ENCODE results near the gene KRT33B. TPM values are rescaled to one million over a fixed set of nuclear protein-coding genes. Genes with fewer than 3 reads are reported as not detected.

Gene KRT33B
- total RNA-seq, 1 donor from 2014 or later = not detected

DNA sequence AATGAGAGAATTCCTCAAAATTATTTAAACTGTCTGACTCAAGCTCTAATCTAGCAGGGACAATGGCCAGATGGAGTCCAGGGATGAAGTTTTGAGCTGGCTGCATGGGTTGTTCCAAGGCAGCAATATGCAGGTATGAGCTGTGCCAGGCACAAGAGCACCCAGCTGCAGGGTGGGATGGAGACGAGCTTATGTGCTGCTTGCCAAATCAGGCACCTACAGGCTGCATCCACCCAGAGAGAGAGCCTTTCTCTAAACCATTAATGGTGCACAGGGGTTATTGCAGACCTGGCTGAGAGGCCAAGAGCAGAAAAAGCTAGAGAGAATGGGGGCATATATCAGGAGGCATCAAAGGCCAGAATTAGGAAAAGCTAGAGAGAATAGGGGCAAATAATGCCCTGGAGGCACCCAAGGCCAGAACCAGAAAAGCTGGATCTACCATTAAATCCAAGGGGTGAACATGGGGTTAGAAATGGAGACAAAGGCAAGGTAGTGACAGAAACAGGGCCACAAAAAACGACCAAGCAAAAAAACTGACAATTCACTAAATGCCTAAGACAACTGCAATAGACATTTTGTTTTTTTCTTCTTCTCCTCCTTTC, 29.9 kb downstream of the KRT33B start:
- Histone ChIP-seq H3K36me3 (ENCODE audit: control insufficient read depth in 3 of 3, insufficient read depth in 3 of 3, low read length in 3 of 3) (no peaks in the 10 kb centered on the region), H3K27me3 (ENCODE audit: control insufficient read depth in 3 of 3, insufficient read depth in 3 of 3, low read length in 3 of 3) (peaks cover 0 to 5% (median 4%) of the 10 kb centered on the region in 3 donors)

DNA sequence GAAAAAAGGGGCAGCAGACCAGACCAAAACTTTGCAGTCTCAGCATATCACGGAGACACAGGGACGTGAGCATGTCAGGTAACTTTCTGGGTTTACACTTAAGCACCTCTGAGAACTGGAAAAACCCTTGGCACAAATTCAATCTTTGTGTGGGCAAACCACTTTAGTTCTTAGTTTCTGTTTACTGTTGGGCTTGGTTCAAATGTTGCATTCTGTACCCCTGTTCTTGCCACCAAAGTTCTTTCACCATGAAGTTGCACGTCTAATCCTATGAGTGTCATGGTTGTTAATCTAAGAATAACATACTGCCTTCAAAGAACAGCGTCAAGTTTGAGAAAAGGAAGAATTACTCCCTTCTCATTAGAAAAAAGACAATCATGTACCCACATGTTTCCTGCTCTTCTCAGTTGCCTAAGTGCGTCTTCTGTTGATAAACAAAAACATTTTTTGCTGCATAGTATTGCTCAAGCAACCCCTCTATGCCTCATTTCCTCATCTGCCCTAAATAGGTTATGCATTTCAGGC, 30.6 kb downstream of the KRT33B start:
- Histone ChIP-seq H3K27me3 (ENCODE audit: control insufficient read depth in 3 of 3, insufficient read depth in 3 of 3, low read length in 3 of 3) (peaks cover 0 to 7% (median 5%) of the 10 kb centered on the region in 3 donors), H3K9me3 (ENCODE audit: control insufficient read depth in 3 of 3, low read length in 3 of 3) (no peaks in the 10 kb centered on the region), H3K27ac (ENCODE audit: low read depth, low read length) (no peak overlapping the region), H3K4me1 (ENCODE audit: control insufficient read depth in 3 of 3, insufficient read depth in 3 of 3, low read length in 3 of 3) (peaks cover 0 to 3% (median 0%) of the 10 kb centered on the region in 3 donors), H3K9ac (ENCODE audit: low read depth in 1 of 3, low read length in 3 of 3) (no peak overlapping the region), H3K36me3 (ENCODE audit: control insufficient read depth in 3 of 3, insufficient read depth in 3 of 3, low read length in 3 of 3) (no peaks in the 10 kb centered on the region), H3K4me3 (ENCODE audit: low read length in 3 of 3) (no peak overlapping the region)

More for the DNA sequence above, 29.9 kb downstream of the KRT33B start:
- no peak overlapping the region for H3K9ac ChIP-seq (ENCODE audit: low read depth in 1 of 3, low read length in 3 of 3)
- peaks cover 0 to 3% (median 0%) of the 10 kb centered on the region in 3 donors for H3K4me1 ChIP-seq (ENCODE audit: control insufficient read depth in 3 of 3, insufficient read depth in 3 of 3, low read length in 3 of 3)
- H3K9me3 ChIP-seq (ENCODE audit: control insufficient read depth in 3 of 3, low read length in 3 of 3) = no peaks in the 10 kb centered on the region
- no peak overlapping the region for H3K27ac ChIP-seq (ENCODE audit: low read depth, low read length)
- H3K4me3 ChIP-seq (ENCODE audit: low read length in 3 of 3) = no peak overlapping the region

DNA sequence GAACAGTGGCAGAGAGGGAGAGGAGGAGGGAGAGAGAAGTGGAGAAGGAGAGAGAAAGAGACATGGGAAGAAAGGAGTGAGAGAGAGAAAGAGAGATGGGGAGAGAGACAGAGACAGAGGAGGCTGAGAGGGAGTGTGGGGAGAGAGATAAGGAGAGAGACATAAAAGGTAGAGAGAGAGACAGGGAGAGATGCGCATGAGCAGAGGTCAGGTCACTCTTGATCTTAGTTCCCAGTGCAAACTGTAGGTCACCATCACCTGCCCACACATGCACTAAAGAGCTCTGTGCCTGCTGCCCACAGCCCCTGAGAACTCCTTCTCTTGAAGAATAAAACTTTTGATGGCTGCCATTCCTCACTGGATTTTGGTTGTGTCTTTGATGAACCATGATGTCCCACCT, 33.9 kb downstream of the KRT33B start:
- Histone ChIP-seq H3K27ac (ENCODE audit: low read depth, low read length) (no peak overlapping the region), H3K9me3 (ENCODE audit: control insufficient read depth in 3 of 3, low read length in 3 of 3) (no peaks in the 10 kb centered on the region), H3K4me3 (ENCODE audit: low read length in 3 of 3) (no peak overlapping the region), H3K4me1 (ENCODE audit: control insufficient read depth in 3 of 3, insufficient read depth in 3 of 3, low read length in 3 of 3) (peaks cover 0 to 3% (median 0%) of the 10 kb centered on the region in 3 donors), H3K9ac (ENCODE audit: low read depth in 1 of 3, low read length in 3 of 3) (no peak overlapping the region), H3K27me3 (ENCODE audit: control insufficient read depth in 3 of 3, insufficient read depth in 3 of 3, low read length in 3 of 3) (peaks cover 0 to 7% (median 3%) of the 10 kb centered on the region in 3 donors), H3K36me3 (ENCODE audit: control insufficient read depth in 3 of 3, insufficient read depth in 3 of 3, low read length in 3 of 3) (no peaks in the 10 kb centered on the region)

DNA sequence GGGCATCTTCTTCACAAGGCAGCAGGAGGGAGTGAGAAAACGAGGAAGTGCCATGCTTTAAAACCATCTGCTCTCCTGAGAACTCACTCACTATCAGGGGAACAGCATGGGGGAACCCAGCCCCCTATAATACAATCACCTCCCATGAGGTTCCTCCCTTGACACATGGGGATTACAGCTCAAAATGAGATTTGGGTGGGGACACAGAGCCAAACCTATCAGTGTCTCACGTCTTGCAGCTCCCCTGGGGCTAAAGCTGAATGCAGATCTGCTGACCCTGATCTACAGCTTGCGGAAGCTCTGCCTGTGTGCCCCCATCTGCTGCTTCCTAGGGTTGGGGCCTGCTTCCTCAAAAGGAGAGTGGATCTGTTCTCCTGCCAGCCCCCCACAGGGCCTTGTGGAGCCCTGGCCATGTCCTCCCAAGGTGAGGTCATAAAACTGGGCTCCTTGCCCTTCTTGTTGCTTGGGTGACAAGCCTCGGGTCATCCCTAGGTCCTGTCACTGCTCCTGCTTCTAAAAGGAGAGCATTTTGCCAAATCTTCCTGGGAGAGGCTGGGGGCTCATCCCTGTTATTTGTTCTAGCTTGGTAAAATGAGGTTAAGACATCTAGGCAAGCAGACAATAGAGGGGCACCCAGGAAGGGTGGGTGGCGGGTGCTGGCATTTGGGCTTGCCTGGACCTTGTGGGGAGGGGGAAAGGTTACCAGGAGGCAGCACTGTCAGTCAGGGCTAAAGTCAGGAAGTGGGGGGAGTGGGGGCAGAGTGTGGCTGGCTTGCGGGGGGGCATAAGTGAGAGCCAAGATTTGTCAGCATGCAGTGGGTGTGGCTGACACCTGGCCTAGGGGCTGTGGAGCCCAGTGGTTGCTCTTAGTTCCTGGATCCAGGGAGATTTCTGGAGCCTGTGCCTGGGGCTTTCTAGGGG, 35.0 kb downstream of the KRT33B start:
- H3K27ac ChIP-seq (ENCODE audit: low read depth, low read length) = no peak overlapping the region
- H3K4me3 ChIP-seq (ENCODE audit: low read length in 3 of 3) = no peak overlapping the region
- no peaks in the 10 kb centered on the region for H3K4me1 ChIP-seq (ENCODE audit: control insufficient read depth in 3 of 3, insufficient read depth in 3 of 3, low read length in 3 of 3)
- peaks cover 0 to 7% (median 3%) of the 10 kb centered on the region in 3 donors for H3K27me3 ChIP-seq (ENCODE audit: control insufficient read depth in 3 of 3, insufficient read depth in 3 of 3, low read length in 3 of 3)
- no peaks in the 10 kb centered on the region for H3K9me3 ChIP-seq (ENCODE audit: control insufficient read depth in 3 of 3, low read length in 3 of 3)
- H3K36me3 ChIP-seq (ENCODE audit: control insufficient read depth in 3 of 3, insufficient read depth in 3 of 3, low read length in 3 of 3) = no peaks in the 10 kb centered on the region
- no peak overlapping the region for H3K9ac ChIP-seq (ENCODE audit: low read depth in 1 of 3, low read length in 3 of 3)

DNA sequence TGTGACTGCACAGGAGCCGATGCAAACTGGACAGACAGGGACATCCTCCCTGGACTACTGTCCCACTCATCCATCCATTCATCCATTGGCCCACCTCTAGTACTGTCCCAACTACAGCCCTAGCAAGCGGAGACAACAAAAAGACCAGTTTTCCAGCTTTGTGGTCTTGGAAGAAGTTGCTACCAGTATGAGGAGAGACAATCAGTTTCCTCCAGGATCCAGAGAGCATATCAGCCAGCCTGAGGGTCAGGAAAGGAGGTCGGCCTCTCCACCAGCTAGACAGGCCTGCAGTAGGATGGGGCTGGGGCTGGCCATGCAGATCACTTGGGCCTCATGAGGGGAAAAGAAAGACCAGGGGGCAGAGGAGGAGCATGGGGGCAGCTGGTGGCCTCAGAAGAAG, 35.8 kb downstream of the KRT33B start:
- Histone ChIP-seq H3K27me3 (ENCODE audit: control insufficient read depth in 3 of 3, insufficient read depth in 3 of 3, low read length in 3 of 3) (peaks cover 0 to 7% (median 3%) of the 10 kb centered on the region in 3 donors), H3K9ac (ENCODE audit: low read depth in 1 of 3, low read length in 3 of 3) (no peak overlapping the region), H3K36me3 (ENCODE audit: control insufficient read depth in 3 of 3, insufficient read depth in 3 of 3, low read length in 3 of 3) (no peaks in the 10 kb centered on the region), H3K4me1 (ENCODE audit: control insufficient read depth in 3 of 3, insufficient read depth in 3 of 3, low read length in 3 of 3) (no peaks in the 10 kb centered on the region), H3K27ac (ENCODE audit: low read depth, low read length) (no peak overlapping the region), H3K4me3 (ENCODE audit: low read length in 3 of 3) (no peak overlapping the region), H3K9me3 (ENCODE audit: control insufficient read depth in 3 of 3, low read length in 3 of 3) (no peaks in the 10 kb centered on the region)

DNA sequence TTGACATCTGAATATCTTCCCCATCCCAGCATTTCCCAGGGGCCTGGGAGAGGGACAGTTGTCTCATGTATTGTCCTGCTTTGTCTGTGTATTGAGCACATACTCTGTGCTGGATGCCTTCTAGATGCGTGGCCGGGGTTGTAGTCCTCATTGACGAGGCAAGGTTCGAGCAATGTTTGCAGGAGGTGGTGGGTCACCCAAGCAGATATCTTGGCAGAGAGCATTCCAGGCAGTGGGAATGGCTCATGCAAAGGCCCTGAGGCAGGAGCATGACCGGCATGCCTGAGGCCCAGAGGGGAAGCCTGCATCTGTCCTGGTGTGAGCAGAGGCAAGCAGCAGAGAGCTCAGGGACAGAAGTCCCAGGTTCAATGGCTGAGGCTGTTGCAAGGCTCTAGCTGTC, 36.5 kb downstream of the KRT33B start:
- no peak overlapping the region for H3K4me3 ChIP-seq (ENCODE audit: low read length in 3 of 3)
- no peak overlapping the region for H3K9ac ChIP-seq (ENCODE audit: low read depth in 1 of 3, low read length in 3 of 3)
- H3K36me3 ChIP-seq (ENCODE audit: control insufficient read depth in 3 of 3, insufficient read depth in 3 of 3, low read length in 3 of 3) = no peaks in the 10 kb centered on the region
- H3K9me3 ChIP-seq (ENCODE audit: control insufficient read depth in 3 of 3, low read length in 3 of 3) = no peaks in the 10 kb centered on the region
- H3K4me1 ChIP-seq (ENCODE audit: control insufficient read depth in 3 of 3, insufficient read depth in 3 of 3, low read length in 3 of 3) = no peaks in the 10 kb centered on the region
- no peak overlapping the region for H3K27ac ChIP-seq (ENCODE audit: low read depth, low read length)
- peaks cover 0 to 7% (median 3%) of the 10 kb centered on the region in 3 donors for H3K27me3 ChIP-seq (ENCODE audit: control insufficient read depth in 3 of 3, insufficient read depth in 3 of 3, low read length in 3 of 3)

DNA sequence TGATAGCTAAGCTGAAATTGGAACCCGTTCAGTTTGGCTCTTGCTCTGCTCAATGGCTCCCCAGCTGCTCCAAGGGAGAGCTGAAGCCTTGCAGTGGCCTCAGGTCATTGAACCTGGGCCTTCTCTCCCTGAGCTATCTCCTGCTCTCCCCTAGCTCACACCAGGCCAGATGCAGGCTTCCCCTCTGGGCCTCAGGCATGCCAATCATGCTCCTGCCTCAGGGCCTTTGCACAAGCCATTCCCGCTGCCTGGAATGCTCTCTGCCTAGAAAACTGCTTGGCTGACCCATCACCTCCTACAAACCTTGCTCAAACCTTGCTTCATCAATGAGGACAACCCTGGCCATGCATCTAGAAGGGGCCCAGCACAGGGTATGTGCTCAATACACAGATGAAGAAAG, 37.4 kb downstream of the KRT33B start:
- Histone ChIP-seq H3K9ac (ENCODE audit: low read depth in 1 of 3, low read length in 3 of 3) (no peak overlapping the region), H3K4me1 (ENCODE audit: control insufficient read depth in 3 of 3, insufficient read depth in 3 of 3, low read length in 3 of 3) (no peaks in the 10 kb centered on the region), H3K36me3 (ENCODE audit: control insufficient read depth in 3 of 3, insufficient read depth in 3 of 3, low read length in 3 of 3) (no peaks in the 10 kb centered on the region), H3K4me3 (ENCODE audit: low read length in 3 of 3) (no peak overlapping the region), H3K27ac (ENCODE audit: low read depth, low read length) (no peak overlapping the region), H3K9me3 (ENCODE audit: control insufficient read depth in 3 of 3, low read length in 3 of 3) (no peaks in the 10 kb centered on the region), H3K27me3 (ENCODE audit: control insufficient read depth in 3 of 3, insufficient read depth in 3 of 3, low read length in 3 of 3) (peaks cover 0 to 7% (median 7%) of the 10 kb centered on the region in 3 donors)

DNA sequence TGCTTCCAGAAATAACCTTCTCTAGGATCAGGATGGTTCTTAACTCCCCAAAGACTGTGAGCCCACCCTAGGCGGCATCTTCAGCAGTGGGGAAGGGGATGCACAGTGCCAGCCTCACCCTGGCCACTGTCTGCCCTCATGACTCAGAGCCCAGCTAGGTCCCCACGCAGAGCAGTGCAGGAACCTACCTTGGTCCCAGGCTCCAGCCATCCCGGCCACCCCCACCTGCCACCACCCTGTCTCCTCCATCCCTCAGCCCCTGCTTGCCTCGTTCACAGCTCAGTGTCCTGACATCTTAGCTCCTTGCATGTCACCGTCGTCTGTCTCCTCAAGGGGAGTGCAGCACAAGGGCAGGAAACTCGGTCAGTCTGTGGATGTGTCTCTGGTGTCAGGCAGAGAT, 38.0 kb downstream of the KRT33B start:
- H3K36me3 ChIP-seq (ENCODE audit: control insufficient read depth in 3 of 3, insufficient read depth in 3 of 3, low read length in 3 of 3) = no peaks in the 10 kb centered on the region
- H3K9ac ChIP-seq (ENCODE audit: low read depth in 1 of 3, low read length in 3 of 3) = no peak overlapping the region
- no peaks in the 10 kb centered on the region for H3K4me1 ChIP-seq (ENCODE audit: control insufficient read depth in 3 of 3, insufficient read depth in 3 of 3, low read length in 3 of 3)
- peaks cover 0 to 7% (median 7%) of the 10 kb centered on the region in 3 donors for H3K27me3 ChIP-seq (ENCODE audit: control insufficient read depth in 3 of 3, insufficient read depth in 3 of 3, low read length in 3 of 3)
- no peak overlapping the region for H3K4me3 ChIP-seq (ENCODE audit: low read length in 3 of 3)
- no peak overlapping the region for H3K27ac ChIP-seq (ENCODE audit: low read depth, low read length)
- no peaks in the 10 kb centered on the region for H3K9me3 ChIP-seq (ENCODE audit: control insufficient read depth in 3 of 3, low read length in 3 of 3)

DNA sequence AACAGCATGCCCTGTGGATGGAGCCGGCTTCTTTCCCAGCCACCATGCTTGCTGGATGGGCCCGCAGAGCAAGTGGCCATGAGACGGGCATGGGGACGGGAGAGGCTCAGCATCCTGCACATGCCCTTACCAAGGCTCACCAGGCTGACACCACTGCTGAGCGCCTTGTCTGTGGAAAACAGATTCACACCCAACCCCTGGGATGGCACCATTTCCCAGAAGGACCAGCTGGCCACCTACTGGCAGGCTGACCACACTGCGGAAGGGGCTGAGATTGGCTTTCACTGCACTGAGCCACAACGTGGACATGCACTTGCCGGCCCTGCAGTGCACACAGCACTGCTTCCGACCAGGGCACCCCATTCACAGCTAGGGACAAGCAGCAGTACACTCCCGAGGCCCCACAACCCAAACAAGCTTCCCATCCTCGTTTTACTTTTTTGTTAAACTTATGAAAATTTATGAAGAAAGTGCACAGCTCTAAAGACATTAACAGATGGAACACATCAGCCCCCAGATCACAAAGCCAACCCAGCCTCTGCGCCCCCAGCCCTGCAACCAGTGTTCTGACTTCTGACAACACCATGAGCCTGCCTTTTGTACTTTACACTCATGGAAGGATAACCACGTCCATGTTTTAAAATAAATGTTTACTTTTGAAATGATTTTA, 40.2 kb downstream of the KRT33B start:
- no peak overlapping the region for H3K9ac ChIP-seq (ENCODE audit: low read depth in 1 of 3, low read length in 3 of 3)
- H3K9me3 ChIP-seq (ENCODE audit: control insufficient read depth in 3 of 3, low read length in 3 of 3) = no peaks in the 10 kb centered on the region
- H3K4me3 ChIP-seq (ENCODE audit: low read length in 3 of 3) = no peak overlapping the region
- H3K4me1 ChIP-seq (ENCODE audit: control insufficient read depth in 3 of 3, insufficient read depth in 3 of 3, low read length in 3 of 3) = no peaks in the 10 kb centered on the region
- H3K27me3 ChIP-seq (ENCODE audit: control insufficient read depth in 3 of 3, insufficient read depth in 3 of 3, low read length in 3 of 3) = peaks cover 0 to 4% (median 4%) of the 10 kb centered on the region in 3 donors
- H3K36me3 ChIP-seq (ENCODE audit: control insufficient read depth in 3 of 3, insufficient read depth in 3 of 3, low read length in 3 of 3) = no peaks in the 10 kb centered on the region
- no peak overlapping the region for H3K27ac ChIP-seq (ENCODE audit: low read depth, low read length)

Measured in skeletal muscle tissue (tissue), 4 donors.